Neural progenitor cell (in vitro differentiated cells): ENCODE results near the gene TBRG4.

Experiments
- CTCF ChIP-seq: fragments of 200-600 bp; sonication (generic); IDR thresholded peaks from 2 replicates; pipeline ENCODE4 v1.5.1; 2017; ENCODE audit warnings: antibody characterized with exemption, mild to moderate bottlenecking
- EZH2 ChIP-seq: fragments of 200-600 bp; sonication (generic); IDR thresholded peaks from 2 replicates; pipeline ENCODE4 v1.6.1; 2017; ENCODE audit warnings: antibody characterized with exemption, mild to moderate bottlenecking, moderate library complexity
- EZH2phosphoT487 ChIP-seq: fragments of 200-600 bp; sonication (generic); IDR thresholded peaks from 2 replicates; pipeline ENCODE4 v1.6.1; 2017; ENCODE audit warnings: antibody characterized with exemption

- TF ChIP-seq CTCF, result no peak
- no peak for TF ChIP-seq EZH2
- no peak for TF ChIP-seq EZH2phosphoT487
Measured at GRCh38 chr7:45129181-45129800, 17.8 kb upstream of the TBRG4 start.
